ENCODE data around the gene CRIP3.

GRCh38 chr6:43262780-43263313 is 45.8 kb downstream of the CRIP3 start:
- TF ChIP-seq EZH2phosphoT487 (IDR thresholded peaks at IDR 0.05; ENCODE audit: insufficient read depth, low read depth): no peak
- no peak for TF ChIP-seq EZH2 (IDR thresholded peaks at IDR 0.05; ENCODE audit: insufficient read depth, poor library complexity, severe bottlenecking)
